CD14-positive monocyte (primary cell): ENCODE results near the gene KCNMA1. TPM values are rescaled to one million over a fixed set of nuclear protein-coding genes. Genes with fewer than 3 reads are reported as not detected.

Experiments used
- DNase-seq, 3 donors: peaks; one replicate each; pipeline ENCODE4 v3.0.0-alpha.2; 2011 to 2022
- H2AFZ ChIP-seq: 2 replicates; pipeline ENCODE4 v1.6.0; 2012; ENCODE audit warnings: mild to moderate bottlenecking, low read depth, low read length, inconsistent platforms; ENCODE audit not compliant: insufficient read depth, poor library complexity, severe bottlenecking
- H3K27ac ChIP-seq, 2 donors: 1 replicate in 1 of 2; 2 replicates in 1 of 2; pipeline ENCODE4 v1.5.1; 2012 to 2013; ENCODE audit warnings: low read length in 2 of 2, control low read depth in 1 of 2, inconsistent platforms in 1 of 2, low read depth in 1 of 2, mild to moderate bottlenecking in 1 of 2
- H3K27me3 ChIP-seq, 2 donors: one replicate each; pipeline versions ENCODE4 v1.6.0 to v1.6.1; 2011 to 2013; ENCODE audit warnings: low read length in 2 of 2; ENCODE audit not compliant: control insufficient read depth in 2 of 2, insufficient read depth in 2 of 2
- H3K36me3 ChIP-seq, 2 donors: replicated peaks in 1 of 2; 1 replicate in 1 of 2; 2 replicates in 1 of 2; pipeline versions ENCODE4 v1.5.1 to v1.6.1; 2012 to 2013; ENCODE audit warnings: low read length in 2 of 2, control low read depth in 1 of 2, inconsistent platforms in 1 of 2, mild to moderate bottlenecking in 1 of 2; ENCODE audit not compliant: insufficient read depth in 2 of 2, control insufficient read depth in 1 of 2
- H3K4me1 ChIP-seq, 2 donors: 1 replicate in 1 of 2; 2 replicates in 1 of 2; pipeline versions ENCODE4 v1.5.1 to v1.6.1; 2012 to 2013; ENCODE audit warnings: low read length in 2 of 2, control low read depth in 1 of 2, inconsistent platforms in 1 of 2, mild to moderate bottlenecking in 1 of 2, moderate library complexity in 1 of 2; ENCODE audit not compliant: insufficient read depth in 2 of 2, control insufficient read depth in 1 of 2
- H3K4me2 ChIP-seq: replicated peaks from 2 replicates; pipeline ENCODE3; 2012; ENCODE audit warnings: low read length, moderate library complexity, mild to moderate bottlenecking; ENCODE audit not compliant: poor library complexity, severe bottlenecking; ENCODE audit errors: extremely low read depth
- H3K4me3 ChIP-seq, 3 experiments: fragments of 200-600 bp in 1 of 3; sonication (generic) in 1 of 3; replicated peaks in 1 of 3; 1 replicate in 2 of 3; 2 replicates in 1 of 3; pipeline ENCODE4 v1.5.1; 2011 to 2013; ENCODE audit warnings: low read length in 3 of 3, mild to moderate bottlenecking in 3 of 3, control low read depth in 2 of 3, low read depth in 2 of 3, inconsistent platforms in 1 of 3, moderate library complexity in 1 of 3
- H3K79me2 ChIP-seq: 2 replicates; pipeline ENCODE4 v1.6.0; 2012; ENCODE audit warnings: mild to moderate bottlenecking, control low read depth, inconsistent platforms, low read length, moderate library complexity; ENCODE audit not compliant: insufficient read depth
- H3K9ac ChIP-seq: 2 replicates; pipeline ENCODE4 v1.6.0; 2017; ENCODE audit warnings: low read length, mild to moderate bottlenecking; ENCODE audit not compliant: insufficient read depth, poor library complexity, severe bottlenecking
- H3K9me3 ChIP-seq, 2 donors: replicated peaks in 1 of 2; 1 replicate in 1 of 2; 2 replicates in 1 of 2; pipeline versions ENCODE4 v1.5.1 to v1.6.1; 2012 to 2013; ENCODE audit warnings: low read length in 2 of 2, control low read depth in 1 of 2; ENCODE audit not compliant: control insufficient read depth in 1 of 2, insufficient read depth in 1 of 2
- H4K20me1 ChIP-seq: 2 replicates; pipeline ENCODE4 v1.6.0; 2012; ENCODE audit warnings: mild to moderate bottlenecking, low read length, control low read depth, moderate library complexity; ENCODE audit not compliant: insufficient read depth
- H3K27ac Mint-ChIP-seq, 7 donors: one replicate each; pipeline ENCODE4 v1.8.0; 2020; ENCODE audit warnings: mild to moderate bottlenecking in 7 of 7, mixed read lengths in 7 of 7, moderate library complexity in 6 of 7, inconsistent platforms in 2 of 7
- H3K27me3 Mint-ChIP-seq, 3 donors: one replicate each; pipeline ENCODE4 v1.8.0; 2021 to 2022; ENCODE audit warnings: low read depth in 3 of 3, mild to moderate bottlenecking in 3 of 3, mixed read lengths in 3 of 3, moderate library complexity in 3 of 3, inconsistent platforms in 1 of 3
- H3K36me3 Mint-ChIP-seq, 2 donors: one replicate each; pipeline ENCODE4 v1.8.0; 2020; ENCODE audit warnings: mixed read lengths in 2 of 2, inconsistent platforms in 1 of 2, mild to moderate bottlenecking in 1 of 2
- H3K4me1 Mint-ChIP-seq: one replicate; pipeline ENCODE4 v1.8.0; 2020; ENCODE audit warnings: mild to moderate bottlenecking, mixed read lengths
- H3K4me3 Mint-ChIP-seq, 2 donors: one replicate each; pipeline ENCODE4 v1.8.0; 2020; ENCODE audit warnings: mild to moderate bottlenecking in 2 of 2, mixed read lengths in 2 of 2, moderate library complexity in 1 of 2
- H3K9me3 Mint-ChIP-seq, 7 donors: one replicate each; pipeline ENCODE4 v1.8.0; 2020 to 2022; ENCODE audit warnings: mixed read lengths in 7 of 7, mild to moderate bottlenecking in 6 of 7, moderate library complexity in 6 of 7, inconsistent platforms in 2 of 7
- WGBS: methylation state at CpG from one replicate; pipeline ENCODE4 v1.1.5; 2013; ENCODE audit warnings: missing lambda C conversion rate; ENCODE audit not compliant: insufficient coverage; 5-methylcytosine and 5-hydroxymethylcytosine counted together
- intact Hi-C, 2 donors: fragments of 100-400 bp; cut with micrococcal nuclease; formaldehyde crosslinking; loops; one replicate each; pipeline versions ENCODE4 v1.15.0 to v1.15.1; 2023
- polyA plus RNA-seq, 3 donors: library from polyadenylated mRNA; depleted of rRNA in 1 of 3; unstranded in 2 of 3; stranded (reverse) in 1 of 3; fragments of 300-500 nt in 2 of 3; fragments of >200 nt in 1 of 3; fragmentation: Illumina TruSeq in 2 of 3; gene quantifications; 1 replicate in 2 of 3; 2 replicates in 1 of 3; pipeline ENCODE4 v1.2.3, GENCODE V29; 2012 to 2021
- TF ChIP-seq, protein P1 (sequence below): fragments of 200-600 bp; IDR thresholded peaks from one replicate; pipeline ENCODE4 v1.8.0; 2022; ENCODE audit warnings: antibody characterized with exemption, mild to moderate bottlenecking

Gene KCNMA1
- polyA plus RNA-seq, 3 donors = 0.11 to 1.0 TPM; not detected in 1

DNA sequence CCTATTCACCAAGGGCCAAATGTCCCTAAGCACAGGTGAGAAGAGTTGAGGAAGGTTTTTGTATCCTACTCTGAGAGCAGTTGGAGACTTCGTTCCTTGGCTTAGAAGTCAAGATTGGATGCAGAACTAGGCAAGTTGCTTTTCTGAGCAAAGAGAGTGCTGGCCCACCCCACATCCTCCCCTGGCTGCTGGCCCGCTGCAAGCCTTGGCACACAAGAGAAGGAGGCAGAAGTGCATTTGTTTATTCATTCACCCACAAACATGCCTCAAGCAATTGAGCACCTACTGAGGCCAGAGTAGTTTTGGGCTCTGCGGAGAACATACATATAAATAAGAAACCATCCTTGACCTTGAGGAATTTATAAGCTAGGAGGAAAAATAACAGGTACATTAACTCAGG is 318.9 kb downstream of the KCNMA1 start:
- no peak overlapping the region for H3K4me3 Mint-ChIP-seq
- H3K27me3 Mint-ChIP-seq = peaks cover 6 to 24% (median 12%) of the 10 kb centered on the region in 3 donors
- H4K20me1 ChIP-seq = no peaks in the 10 kb centered on the region
- H2AFZ ChIP-seq = no peak overlapping the region
- no peak overlapping the region for H3K4me2 ChIP-seq
- peaks cover 0 to 2% (median 0%) of the 10 kb centered on the region in 7 donors for H3K9me3 Mint-ChIP-seq
- no peaks in the 10 kb centered on the region for H3K79me2 ChIP-seq
- no peak overlapping the region for H3K27ac Mint-ChIP-seq
- H3K36me3 ChIP-seq = no peaks in the 10 kb centered on the region
- H3K9ac ChIP-seq = no peak overlapping the region
- no peaks in the 10 kb centered on the region for H3K4me1 Mint-ChIP-seq
- H3K27me3 ChIP-seq = peaks cover 0 to 5% of the 10 kb centered on the region in 2 donors
- no peak for DNase-seq
- TF ChIP-seq, protein P1, sequence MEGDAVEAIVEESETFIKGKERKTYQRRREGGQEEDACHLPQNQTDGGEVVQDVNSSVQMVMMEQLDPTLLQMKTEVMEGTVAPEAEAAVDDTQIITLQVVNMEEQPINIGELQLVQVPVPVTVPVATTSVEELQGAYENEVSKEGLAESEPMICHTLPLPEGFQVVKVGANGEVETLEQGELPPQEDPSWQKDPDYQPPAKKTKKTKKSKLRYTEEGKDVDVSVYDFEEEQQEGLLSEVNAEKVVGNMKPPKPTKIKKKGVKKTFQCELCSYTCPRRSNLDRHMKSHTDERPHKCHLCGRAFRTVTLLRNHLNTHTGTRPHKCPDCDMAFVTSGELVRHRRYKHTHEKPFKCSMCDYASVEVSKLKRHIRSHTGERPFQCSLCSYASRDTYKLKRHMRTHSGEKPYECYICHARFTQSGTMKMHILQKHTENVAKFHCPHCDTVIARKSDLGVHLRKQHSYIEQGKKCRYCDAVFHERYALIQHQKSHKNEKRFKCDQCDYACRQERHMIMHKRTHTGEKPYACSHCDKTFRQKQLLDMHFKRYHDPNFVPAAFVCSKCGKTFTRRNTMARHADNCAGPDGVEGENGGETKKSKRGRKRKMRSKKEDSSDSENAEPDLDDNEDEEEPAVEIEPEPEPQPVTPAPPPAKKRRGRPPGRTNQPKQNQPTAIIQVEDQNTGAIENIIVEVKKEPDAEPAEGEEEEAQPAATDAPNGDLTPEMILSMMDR = no peak
- H3K36me3 Mint-ChIP-seq = no peaks in the 10 kb centered on the region
- 80% methylated on average over 1 of the region's 3 CpGs for WGBS
- H3K4me1 ChIP-seq = no peaks in the 10 kb centered on the region
- no peak overlapping the region for H3K27ac ChIP-seq
- H3K9me3 ChIP-seq = no peaks in the 10 kb centered on the region
- intact Hi-C loops = no loop called here
- no peak overlapping the region for H3K4me3 ChIP-seq

DNA sequence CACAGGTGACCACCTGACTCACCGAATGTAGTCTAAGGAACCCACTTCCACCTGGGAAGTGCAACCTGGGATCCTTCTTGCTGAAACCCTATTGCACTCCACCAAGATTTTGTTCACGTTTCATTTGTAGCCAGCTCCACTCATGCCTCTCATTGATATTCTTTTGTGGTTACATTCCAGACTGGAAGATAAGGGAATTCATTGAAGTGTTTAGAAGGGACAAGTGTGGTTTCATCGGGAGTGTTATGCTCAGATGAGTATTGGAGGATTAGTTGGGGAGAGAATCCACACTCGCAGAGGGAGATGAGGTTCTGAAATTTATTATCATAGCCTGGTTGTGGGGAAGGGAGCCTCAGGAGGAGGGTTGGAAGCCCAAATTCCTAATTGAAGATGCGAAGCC is 320.4 kb downstream of the KCNMA1 start:
- H3K27me3 Mint-ChIP-seq = peaks cover 1 to 24% (median 12%) of the 10 kb centered on the region in 3 donors
- H3K36me3 ChIP-seq = no peaks in the 10 kb centered on the region
- H3K4me2 ChIP-seq = no peak overlapping the region
- no peak overlapping the region for H3K9ac ChIP-seq
- H3K36me3 Mint-ChIP-seq = no peaks in the 10 kb centered on the region
- peaks cover 0 to 5% of the 10 kb centered on the region in 2 donors for H3K27me3 ChIP-seq
- H2AFZ ChIP-seq = no peak overlapping the region
- H3K27ac ChIP-seq = no peak overlapping the region
- no peak overlapping the region for H3K27ac Mint-ChIP-seq
- TF ChIP-seq, protein P1 = no peak
- H3K9me3 ChIP-seq = no peaks in the 10 kb centered on the region
- intact Hi-C loops = no loop called here
- H3K4me1 ChIP-seq = no peaks in the 10 kb centered on the region
- H3K4me1 Mint-ChIP-seq = no peaks in the 10 kb centered on the region
- 100% methylated on average over 1 of the region's 5 CpGs for WGBS
- H3K9me3 Mint-ChIP-seq = peaks cover 0 to 2% (median 0%) of the 10 kb centered on the region in 7 donors
- no peak overlapping the region for H3K4me3 ChIP-seq
- no peaks in the 10 kb centered on the region for H4K20me1 ChIP-seq
- no peak overlapping the region for H3K4me3 Mint-ChIP-seq
- no peak for DNase-seq
- no peaks in the 10 kb centered on the region for H3K79me2 ChIP-seq
